ENCODE measurements around the gene PRKAG2.
"Not testable (repeated sequence)": the region's sequence is repeated elsewhere in the genome, so short reads cannot be mapped to it uniquely, and the experiment has no call there.

The PRKAG2 gene

GRCh38 chr7:151797667-151798307 is 79.1 kb downstream of the PRKAG2 start:
- not testable (repeated sequence) for DNase-seq

DNA sequence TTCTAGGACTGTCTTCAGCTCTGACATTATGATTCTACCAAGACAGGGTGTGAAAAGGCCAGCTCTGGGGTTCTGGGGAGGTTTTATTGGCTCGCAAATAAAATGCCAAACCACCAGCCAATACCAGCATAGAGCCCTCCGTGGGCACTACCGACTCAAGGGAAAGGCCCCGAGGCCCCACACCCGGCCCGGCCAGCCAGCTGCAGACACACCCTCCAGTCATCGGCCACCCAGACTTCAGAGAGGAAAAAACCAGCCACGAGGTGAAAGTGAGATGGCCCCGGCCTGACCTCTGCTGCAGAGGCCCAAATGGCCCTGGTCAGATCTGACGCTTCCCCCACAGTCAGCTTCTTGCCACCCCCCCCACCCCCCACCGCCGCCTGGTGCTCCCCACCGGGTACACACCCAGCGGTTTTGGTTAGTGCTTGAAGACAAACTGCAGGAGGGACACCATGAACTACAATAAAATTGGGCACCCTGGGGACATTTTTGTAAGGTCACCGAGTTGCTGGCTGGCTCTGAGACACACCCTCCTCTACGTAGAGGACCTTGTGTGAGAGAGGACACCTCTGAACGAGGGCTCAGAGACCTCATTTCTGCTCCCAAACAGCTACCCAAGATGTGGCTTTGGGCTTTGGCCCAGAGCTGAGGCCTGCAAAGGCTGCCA is 79.9 kb downstream of the PRKAG2 start:
- DNase-seq = no peak

DNA sequence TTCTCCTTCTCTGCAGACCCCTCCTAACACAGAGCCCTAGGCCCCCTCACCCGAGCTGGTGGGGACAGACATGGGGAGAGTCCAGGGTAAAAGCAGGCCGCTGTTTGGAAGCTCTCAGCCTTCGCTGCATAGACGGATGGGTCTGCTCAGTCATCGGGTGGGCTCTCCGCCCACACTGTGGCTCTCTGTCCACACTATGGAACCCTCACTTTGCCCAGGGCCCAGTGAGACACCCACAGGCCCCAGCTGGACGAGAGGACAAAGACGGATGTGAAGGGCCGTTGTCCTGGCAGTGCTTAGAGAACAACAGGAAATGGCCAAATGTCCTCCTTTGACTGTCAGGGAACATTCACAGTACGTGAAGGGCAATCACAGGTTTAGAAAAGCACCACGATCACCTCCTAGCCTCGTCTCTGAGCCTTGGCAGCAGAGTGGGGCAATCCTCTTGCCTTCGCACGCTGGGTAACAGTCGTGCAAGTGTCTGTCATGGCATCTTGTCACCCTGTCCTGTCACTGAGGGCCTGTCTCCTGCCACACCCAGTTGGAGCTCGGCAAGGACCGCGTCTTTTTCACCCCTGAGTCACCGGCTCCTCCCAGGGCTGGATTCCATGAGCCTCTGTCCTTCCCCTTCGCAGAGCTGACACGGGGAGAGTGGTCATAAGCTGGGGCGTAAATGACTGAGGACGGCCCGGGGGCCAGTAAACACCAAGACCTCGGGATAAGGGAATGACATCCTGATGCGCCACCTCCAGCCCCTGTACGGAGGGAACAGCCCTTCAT is 80.6 kb downstream of the PRKAG2 start:
- no peak for DNase-seq

- no peak for DNase-seq
These were observed 81.6 kb downstream of the PRKAG2 start for GRCh38 chr7:151795168-151795811.

DNA sequence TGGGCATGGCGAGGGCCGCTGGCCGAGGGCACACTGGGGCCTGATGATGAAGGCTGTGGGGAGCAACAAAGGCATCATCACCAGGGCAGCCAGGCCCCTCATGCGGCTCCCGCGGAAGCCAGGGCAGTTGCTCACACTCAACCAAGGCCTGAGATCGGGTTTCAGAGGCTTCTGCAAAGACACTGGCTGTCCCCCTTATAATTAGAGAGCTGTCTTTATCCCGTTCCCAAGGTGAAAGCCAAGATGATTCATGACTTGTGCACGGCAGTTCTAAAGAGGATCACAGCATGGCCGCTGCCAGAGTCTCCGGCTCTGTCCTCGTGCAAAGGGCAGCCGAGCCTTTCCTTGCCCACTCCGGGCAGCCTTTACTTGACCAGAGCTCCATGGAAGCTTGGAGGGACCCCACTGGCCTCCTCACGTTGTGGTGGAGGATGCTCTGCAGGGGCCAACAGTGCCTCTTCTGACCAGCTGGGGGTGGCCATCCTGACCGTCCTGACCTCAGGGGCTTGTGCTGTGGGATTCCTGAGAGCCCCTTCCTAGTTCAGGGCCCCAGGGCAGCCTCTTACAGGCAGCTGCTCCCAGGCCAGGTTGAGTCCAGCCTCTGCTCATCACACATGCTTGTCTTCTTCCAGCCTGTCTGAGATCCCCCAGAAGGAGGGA is 82.3 kb downstream of the PRKAG2 start:
- DNase-seq = peak; percentile 7

GRCh38 chr7:151793991-151794507 is 82.9 kb downstream of the PRKAG2 start:
- DNase-seq = no peak

GRCh38 chr7:151793531-151793951 is 83.4 kb downstream of the PRKAG2 start:
- no peak for DNase-seq

DNA sequence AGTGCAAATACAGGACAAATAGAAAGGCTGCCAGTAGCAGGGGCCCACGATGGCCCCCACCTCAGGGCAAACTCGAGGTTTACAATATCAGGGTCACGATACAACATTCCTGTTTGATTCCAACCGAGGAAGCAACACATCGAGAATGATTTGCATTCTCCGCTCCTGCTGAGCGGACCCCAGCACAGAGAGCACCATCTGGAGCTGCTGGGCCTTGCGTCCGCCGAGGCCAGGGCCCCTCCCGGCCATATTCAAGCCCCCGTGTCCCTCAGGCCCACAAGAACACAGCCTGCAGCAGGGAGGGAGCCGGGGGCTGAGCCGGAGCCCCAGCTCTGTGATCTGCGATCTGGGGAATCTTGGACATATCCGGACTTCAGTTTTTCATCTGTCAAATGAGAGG is 84.3 kb downstream of the PRKAG2 start:
- DNase-seq = no peak

GRCh38 chr7:151792086-151792485 is 84.8 kb downstream of the PRKAG2 start:
- no peak for DNase-seq

DNA sequence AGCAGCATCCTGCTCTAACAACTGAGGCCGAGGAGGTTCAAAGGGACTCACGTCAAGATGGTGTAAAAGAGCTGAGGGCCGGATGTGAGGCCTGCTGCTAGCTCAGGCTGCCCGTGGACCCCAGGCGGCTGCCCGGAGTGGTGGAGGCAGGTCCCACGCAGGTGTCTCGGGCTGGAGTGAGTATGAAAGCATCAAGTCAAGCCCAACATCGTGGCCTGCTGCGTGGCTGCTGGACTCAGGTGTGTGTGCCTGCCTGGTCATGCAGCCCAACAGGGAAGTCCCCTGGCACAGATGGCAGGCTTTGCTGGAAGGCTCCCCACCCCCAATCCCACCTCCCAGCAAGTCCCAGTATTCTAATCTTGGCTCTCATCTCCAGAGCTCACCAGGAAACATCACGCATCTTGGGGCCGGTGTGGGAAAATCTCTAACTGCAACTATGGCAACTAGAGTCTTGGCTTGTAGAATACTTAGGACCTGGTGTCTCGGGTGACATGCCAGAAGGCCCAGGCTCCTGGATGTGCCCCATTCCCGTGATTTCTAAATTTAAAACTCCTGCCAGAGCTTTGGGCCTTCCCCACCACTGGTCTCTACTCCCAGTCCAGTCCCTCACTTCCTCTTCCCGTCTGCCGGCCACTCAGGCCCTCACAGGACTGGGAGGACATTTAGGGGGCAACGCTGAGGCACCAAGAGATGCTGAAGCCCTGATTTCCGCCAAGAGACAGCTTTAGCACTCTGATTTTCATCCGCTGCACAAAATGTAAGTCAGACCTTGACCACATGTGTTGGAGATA is 85.9 kb downstream of the PRKAG2 start:
- DNase-seq = no peak

GRCh38 chr7:151790095-151790829 is 86.7 kb downstream of the PRKAG2 start:
- no peak for DNase-seq

GRCh38 chr7:151789380-151789947 is 87.5 kb downstream of the PRKAG2 start:
- no peak for DNase-seq

- DNase-seq = no peak
These were observed 89.6 kb downstream of the PRKAG2 start for GRCh38 chr7:151787348-151787747.

DNA sequence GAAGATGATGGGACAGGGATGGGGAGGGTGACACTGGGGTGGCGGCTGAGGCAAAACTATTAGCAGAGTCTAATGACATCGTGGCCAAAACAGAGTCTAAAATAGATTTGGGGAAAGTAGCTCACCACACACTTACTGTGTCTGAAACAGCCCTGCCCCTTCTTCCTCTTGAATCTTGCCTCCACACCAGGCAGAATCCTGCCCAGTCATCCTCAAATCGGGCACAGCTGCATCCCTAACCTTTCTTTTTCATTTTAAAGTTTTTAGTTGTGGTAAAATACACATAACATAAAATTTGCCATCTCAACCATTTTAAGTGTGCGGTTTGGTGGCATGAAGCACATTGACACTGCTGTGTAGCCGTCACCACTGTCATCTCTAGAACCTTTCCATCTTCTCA is 90.0 kb downstream of the PRKAG2 start:
- no peak for DNase-seq

DNA sequence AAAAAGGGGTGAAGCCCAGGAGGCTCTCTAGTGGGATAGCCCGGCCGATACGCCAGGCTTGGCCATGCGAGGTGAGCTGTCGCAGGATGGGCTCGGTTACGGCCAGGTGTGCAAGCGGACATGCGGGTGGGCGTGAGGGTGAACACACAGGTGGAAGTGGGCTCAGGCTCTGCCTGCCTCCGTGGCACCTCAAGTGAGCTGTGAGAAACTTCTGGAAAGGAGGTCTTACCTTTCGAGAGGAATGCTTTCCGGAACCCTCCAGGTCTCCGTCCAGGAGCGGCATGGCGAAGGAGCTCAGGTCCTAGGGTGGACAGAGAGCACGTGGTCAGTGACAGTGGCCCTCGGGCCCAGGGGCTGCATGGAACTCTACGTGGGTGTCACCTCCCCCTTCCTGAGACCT is 90.7 kb downstream of the PRKAG2 start:
- DNase-seq = no peak

GRCh38 chr7:151785681-151785965 is 91.3 kb downstream of the PRKAG2 start:
- DNase-seq = no peak

- DNase-seq = no peak
These were observed 91.8 kb downstream of the PRKAG2 start for GRCh38 chr7:151784853-151785680.

DNA sequence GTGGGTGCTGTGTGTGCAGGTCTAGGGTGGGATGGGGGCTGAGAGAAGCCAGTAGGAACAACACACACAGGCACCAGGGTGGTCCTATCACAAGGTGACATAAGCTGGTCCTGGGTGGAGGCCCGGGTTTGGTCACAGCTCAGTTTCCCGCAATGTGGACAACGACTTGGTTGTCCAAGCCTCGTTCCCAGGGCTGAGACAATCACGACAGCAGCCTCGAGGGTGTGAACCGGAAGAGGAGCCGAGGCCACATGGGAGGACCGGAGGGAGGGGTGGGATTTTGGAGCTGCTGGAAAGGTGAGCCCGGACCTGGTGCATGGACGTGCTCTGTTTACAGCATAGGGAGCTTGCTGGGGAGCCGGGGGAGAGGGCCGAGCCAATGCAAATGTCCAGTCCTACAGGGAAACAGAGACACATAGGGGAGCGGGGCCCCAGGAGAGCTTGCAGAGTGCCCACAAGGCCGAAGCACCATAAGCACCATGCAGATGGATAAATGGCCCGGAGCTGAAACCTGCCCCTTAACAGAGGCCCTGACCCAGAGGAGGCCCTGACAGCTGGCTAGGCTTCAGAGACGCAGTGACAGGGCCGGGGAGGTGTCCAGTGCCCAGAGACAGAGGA is 92.8 kb downstream of the PRKAG2 start:
- DNase-seq = no peak

GRCh38 chr7:151782598-151783448 is 94.1 kb downstream of the PRKAG2 start:
- no peak for DNase-seq

All from NCI-H1436 (cell line).